ENCODE results near the gene SFTPB.
"Not testable (repeated sequence)": the region's sequence is repeated elsewhere in the genome, so short reads cannot be mapped to it uniquely, and the experiment has no call there.

Gene SFTPB

GRCh38 chr2:85675427-85675826, 7.4 kb upstream of the SFTPB start:
- DNase-seq (ENCODE audit: low read depth), result no peak

GRCh38 chr2:85674417-85674816, 6.4 kb upstream of the SFTPB start:
- no peak for DNase-seq (ENCODE audit: low read depth)

DNA sequence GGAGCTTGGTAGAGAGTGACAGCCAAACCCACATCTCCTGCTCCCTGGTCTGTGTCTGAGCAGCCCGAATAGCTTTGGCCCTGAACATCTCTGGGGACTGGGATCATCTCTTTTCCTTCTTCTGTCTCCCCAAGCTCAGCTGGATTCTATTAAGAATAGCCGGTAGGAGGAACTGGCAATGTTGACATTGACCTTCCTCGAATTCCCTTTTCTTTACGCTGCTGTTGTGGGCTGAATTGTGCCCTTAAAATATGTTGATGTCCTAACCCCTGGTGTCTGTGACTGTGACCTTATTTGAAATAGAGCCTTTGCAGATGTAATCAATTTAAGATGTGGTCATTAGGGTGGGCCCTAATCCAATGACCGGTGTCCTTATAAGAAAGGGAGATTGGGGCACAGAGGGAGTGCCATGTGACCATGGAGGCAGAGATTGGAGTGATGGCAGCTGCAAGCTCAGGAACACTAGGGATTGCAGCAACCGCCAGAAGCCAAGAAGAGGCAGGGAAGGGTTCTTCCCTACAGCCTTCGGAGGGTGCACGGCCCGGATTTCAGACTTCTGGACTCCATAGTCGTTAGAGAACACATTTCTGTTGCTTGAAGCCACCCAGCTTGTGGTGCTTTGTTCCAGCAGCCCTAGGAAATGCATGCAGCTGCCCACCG, 5.8 kb upstream of the SFTPB start:
- DNase-seq (ENCODE audit: low read depth), result no peak

- no peak for DNase-seq (ENCODE audit: low read depth)
These were observed 4.5 kb upstream of the SFTPB start for GRCh38 chr2:85672456-85672855.

DNA sequence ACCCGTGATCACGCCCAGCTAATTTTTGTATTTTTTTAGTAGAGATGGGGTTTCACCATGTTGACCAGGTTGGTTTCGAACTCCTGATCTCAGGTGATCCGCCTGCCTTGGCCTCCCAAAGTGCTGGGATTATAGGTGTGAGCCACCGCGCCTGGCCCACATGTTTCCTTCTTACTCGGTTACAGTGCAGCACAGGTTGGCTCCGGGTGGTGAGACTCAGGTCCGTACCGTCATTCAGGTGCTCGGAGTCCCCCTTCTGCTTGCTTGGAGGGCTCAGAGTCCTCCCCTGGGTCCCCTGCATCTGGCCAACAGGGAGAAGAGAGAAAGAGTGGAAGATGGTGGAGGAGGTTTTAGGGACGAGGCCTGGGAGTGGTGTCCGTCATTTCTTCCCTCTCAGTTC, 2.4 kb upstream of the SFTPB start:
- DNase-seq (ENCODE audit: low read depth), result not testable (repeated sequence)

DNA sequence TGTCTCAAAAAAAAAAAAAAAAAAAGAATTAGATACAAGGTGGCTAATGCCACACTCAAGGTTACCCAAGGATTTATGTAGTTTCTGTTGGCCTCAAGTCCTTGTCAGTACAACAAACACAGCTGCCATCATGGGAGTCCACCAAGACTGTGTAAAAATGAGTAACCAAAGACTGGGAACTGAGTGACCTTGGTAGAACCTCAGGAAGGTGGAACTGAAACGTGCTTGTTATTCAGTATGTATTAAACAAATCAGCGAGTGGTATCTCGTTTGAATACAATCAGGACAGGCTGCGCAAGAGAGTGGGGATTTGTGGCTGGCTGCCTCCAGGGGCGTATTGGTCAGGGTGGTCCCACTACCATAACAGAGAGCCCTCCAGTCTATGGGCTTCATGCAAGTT, 1.6 kb upstream of the SFTPB start:
- DNase-seq (ENCODE audit: low read depth), result no peak

DNA sequence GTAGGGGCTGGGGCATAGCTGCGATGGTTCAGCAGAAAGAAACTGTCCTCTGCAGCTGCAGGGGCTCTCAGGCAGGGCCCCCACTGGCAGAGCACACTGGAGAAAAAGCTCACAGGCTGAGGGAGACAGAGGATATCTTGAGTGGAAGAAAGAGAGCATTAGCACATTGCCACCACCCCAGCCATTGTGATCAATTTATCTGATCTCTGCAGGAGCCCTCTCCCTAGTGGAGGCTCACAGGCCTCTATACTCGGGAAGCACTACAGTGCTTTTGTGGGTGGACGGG, 801 bp upstream of the SFTPB start:
- no peak for DNase-seq (ENCODE audit: low read depth)

GRCh38 chr2:85667561-85668008, 414 bp downstream of the SFTPB start:
- DNase-seq (ENCODE audit: low read depth), result no peak

DNA sequence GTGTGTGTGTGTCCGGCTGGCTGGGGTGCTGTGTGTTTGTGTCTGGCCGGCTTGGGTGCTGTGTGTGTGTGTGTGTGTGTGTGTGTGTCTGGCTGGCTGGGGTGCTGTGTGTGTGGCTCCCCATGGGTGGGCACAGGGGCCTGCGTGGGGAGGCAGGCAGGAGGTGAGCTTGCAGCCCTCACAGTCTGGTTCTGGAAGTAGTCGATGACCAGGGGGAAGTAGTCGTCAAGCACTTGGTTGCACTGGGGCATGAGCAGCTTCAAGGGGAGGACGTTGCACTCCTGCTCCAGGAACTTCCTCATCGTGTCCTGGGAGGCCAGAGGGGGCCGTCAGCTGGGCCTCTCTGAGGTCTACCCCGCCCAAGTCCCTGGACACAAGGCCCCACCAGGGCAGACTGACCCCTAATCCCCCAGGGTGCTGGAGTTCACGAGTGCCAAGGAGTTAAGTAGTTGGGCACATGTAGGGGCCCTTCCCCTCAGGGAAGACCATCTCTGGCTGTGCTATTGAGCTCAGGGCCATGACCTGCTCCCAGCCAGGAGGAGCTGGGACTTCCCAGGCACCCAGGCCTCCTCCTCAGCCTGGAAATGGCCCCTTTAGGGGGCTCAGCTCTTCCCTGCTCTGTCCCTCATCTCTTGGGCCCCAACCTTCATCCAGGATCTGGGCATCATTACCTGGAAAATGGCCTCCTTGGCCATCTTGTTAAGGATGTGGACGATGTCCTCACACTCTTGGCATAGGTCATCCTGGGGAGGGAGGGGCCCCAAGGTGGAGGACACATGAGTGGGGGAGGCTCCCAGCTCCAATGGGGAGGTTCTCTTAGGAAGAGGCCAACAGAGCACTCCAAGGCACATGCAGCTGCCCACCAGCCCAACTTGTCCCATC, 1.3 kb downstream of the SFTPB start:
- no peak for DNase-seq (ENCODE audit: low read depth)

GRCh38 chr2:85666016-85666415, 2.0 kb downstream of the SFTPB start:
- DNase-seq (ENCODE audit: low read depth), result no peak

DNA sequence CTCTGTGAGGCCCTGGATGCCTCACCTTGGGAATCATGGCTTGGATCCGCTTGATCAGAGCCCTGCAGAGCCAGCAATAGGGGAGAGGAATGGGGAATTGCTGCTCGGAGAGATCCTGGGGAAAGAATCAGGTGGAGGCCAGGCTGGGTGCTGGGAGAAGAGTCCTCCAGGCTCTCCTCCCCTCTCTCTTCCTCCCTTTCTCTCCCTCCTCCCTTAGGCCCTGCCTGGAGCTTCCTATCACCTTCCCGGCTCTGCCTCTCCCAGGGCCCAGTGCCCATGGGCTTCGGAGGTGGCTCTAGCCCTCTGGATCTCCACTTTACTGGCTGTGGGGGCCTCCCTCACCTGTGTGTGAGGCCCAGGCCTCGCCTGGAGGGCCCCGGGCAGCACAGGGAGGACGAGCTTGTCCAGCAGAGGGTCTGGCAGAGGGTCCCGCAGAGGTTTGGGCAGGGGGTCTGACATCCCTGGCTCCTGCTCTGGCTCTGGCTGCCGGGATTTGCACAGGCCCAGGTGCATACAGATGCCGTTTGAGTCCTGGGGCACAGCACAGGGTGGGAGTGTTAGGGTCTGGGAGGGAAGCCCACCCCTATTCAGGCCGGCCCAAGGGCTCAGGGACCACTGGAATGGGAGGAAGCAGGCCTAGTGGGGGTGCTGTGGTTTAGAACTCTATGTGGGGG, 2.6 kb downstream of the SFTPB start:
- no peak for DNase-seq (ENCODE audit: low read depth)

- DNase-seq (ENCODE audit: low read depth), result no peak
These were observed 4.1 kb downstream of the SFTPB start for GRCh38 chr2:85663594-85664565.

- peak; percentile 69 for DNase-seq (ENCODE audit: low read depth)
These were observed 5.0 kb downstream of the SFTPB start for GRCh38 chr2:85662899-85663593.

DNA sequence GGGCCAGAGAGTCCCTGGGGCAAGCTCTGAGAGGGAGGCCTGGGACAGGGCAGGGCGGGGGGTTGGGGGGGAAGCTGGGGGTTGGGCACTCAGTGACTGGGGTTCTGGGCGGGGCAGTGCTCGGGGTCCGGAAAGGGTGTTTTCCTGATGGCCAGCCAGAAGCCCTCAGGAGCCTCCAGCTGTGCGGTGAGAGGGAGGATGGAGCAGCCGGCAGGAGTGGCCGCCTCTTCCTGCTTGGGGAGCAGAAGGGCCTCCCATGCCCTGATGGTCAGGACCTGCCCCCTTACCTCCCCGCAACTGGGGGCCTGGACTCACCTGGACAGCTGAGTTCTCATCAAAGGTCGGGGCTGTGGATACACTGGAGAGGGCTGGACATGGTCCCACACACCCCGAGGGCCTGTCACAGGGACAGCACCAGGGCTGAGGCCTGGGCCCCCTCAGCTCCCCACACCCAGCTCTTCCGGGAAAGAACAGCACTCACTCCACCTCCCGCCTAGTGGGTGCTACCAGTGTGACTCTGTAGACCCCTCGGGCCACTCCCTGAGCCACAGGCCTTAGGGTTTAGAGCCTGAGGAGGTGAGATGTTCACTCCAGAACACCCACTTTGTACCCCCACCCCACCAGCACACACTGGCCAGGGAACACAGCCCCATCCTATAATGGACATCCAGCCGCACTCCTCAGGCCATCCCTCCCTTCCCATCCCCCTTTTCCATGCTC, 6.7 kb downstream of the SFTPB start:
- DNase-seq (ENCODE audit: low read depth), result no peak

- no peak for DNase-seq (ENCODE audit: low read depth)
These were observed 7.3 kb downstream of the SFTPB start for GRCh38 chr2:85660725-85661124.

DNA sequence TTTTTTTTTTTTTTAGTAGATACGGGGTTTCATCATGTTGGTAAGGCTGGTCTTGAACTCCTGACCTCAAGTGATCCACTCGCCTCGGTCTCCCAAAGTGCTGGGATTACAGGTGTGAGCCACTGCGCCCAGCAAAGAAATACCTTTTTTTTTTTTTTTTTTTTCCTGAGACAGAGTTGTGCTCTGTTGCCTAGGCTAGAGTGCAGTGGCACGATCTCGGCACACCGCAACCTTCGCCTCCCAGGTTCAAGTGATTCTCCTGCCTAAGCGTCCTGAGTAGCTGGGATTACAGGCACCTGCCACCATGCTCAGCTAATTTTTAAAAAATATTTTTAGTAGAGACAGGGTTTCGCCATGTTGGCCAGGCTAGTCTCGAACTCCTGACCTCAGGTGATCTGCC, 7.7 kb downstream of the SFTPB start:
- not testable (repeated sequence) for DNase-seq (ENCODE audit: low read depth)

GRCh38 chr2:85659324-85659981, 8.5 kb downstream of the SFTPB start:
- no peak for DNase-seq (ENCODE audit: low read depth)

- not testable (repeated sequence) for DNase-seq (ENCODE audit: low read depth)
These were observed 10.6 kb downstream of the SFTPB start for GRCh38 chr2:85657399-85657798.

DNA sequence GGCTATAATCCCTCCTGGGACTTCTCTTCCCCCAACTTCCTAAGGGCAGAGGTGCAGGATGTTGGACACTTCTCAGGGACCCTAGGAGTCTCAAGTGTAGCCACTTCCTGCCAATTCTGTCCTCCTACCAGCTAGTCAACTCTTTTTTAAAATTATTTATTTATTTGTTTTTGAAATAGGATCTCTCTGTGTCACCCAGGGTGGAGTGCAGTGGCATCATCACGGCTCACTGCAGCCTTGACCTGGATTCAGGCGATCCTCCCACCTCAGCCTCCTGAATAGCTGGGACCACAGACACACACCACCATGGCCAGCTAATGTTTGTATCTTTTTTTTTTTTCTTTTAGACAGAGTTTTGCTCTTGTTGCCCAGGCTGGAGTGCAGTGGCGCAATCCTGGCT, 11.5 kb downstream of the SFTPB start:
- no peak for DNase-seq (ENCODE audit: low read depth)

DNA sequence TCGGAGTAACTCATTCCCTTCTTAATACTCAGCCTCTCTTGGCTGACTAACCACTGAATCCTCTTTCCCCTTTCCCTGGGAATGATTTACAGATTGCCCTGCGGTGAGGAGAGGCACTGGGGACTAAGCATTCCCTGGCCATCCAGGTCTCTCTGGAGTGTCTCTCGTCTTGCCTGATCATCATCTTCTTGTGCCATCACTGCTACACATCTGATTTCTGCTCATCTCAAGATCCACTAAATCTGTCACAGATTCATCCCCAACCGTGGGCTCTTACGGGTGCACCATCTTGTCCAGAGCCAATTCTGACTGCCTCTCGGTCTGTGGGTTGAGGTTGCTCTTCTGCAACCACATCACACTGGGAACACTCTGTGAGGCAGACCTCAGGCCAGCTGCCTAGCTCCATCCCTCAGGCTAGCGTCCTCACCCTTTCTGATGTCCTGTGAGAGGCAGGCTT, 12.0 kb downstream of the SFTPB start:
- no peak for DNase-seq (ENCODE audit: low read depth)

All from non-pigmented ciliary epithelial cell (primary cell).